HCT116 (cell line): ENCODE results near the gene FCRLB. TPM values are rescaled to one million over a fixed set of nuclear protein-coding genes. Genes with fewer than 3 reads are reported as not detected.

Experiments used
- ATAC-seq: fragments of 200-7000 bp; cut with Tn5 transposase; 2 replicates; pipeline ENCODE4 v1.9.1; 2020; ENCODE audit warnings: mild to moderate bottlenecking, moderate library complexity
- BruUV-seq: library from RNA; stranded (reverse); fragments of 400-500 nt; replicated peaks from 2 replicates; lab custom pipeline; 2021; lab: Mats Ljungman, UMichigan
- CTCF ChIA-PET: fragments of 300-600 bp; sonication (Branson Sonifier 250); formaldehyde crosslinking; loops from one replicate; lab custom pipeline; 2021; ENCODE audit warnings: antibody characterized with exemption; lab: Charles Lee
- POLR2A ChIA-PET: fragments of 300-600, 350-600 bp; sonication (Branson Sonifier 250); formaldehyde crosslinking; loops from one replicate; lab custom pipeline; 2021; ENCODE audit warnings: antibody characterized with exemption; lab: Charles Lee
- RAD21 ChIA-PET, 2 experiments: fragments of 300-600 bp; sonication (Branson Sonifier 250); formaldehyde crosslinking; loops; one replicate each; lab custom pipeline; 2023; ENCODE audit warnings: low total read pairs in 2 of 2; ENCODE audit not compliant: uncharacterized antibody in 2 of 2, unreplicated experiment in 2 of 2, low non-redundant PET in 1 of 2; lab: Charles Lee
- DNase-seq: peaks from one replicate; pipeline ENCODE4 v3.0.0-alpha.2; 2010; ENCODE audit warnings: low read depth, low spot score
- H2AFZ ChIP-seq: fragments of 200-600 bp; shearing (Covaris generic), sonication (generic); 2 replicates; pipeline ENCODE4 v1.6.1; 2017; ENCODE audit warnings: low read depth, mixed run types, mixed read lengths, antibody characterized with exemption, low read length; ENCODE audit not compliant: poor library complexity, severe bottlenecking
- H3K27ac ChIP-seq: 2 replicates; pipeline ENCODE4 v1.5.1; 2012; ENCODE audit warnings: low read depth, low read length
- H3K27me3 ChIP-seq: fragments of 200-600 bp; sonication (generic); 2 replicates; pipeline ENCODE4 v1.6.1; 2016; ENCODE audit warnings: mixed run types, low read length, mixed read lengths; ENCODE audit not compliant: insufficient read depth
- H3K36me3 ChIP-seq, 2 experiments: fragments of 200-500 bp in 1 of 2; fragments of 200-600 bp in 1 of 2; sonication (Bioruptor generic) in 1 of 2; sonication (generic) in 1 of 2; 2 replicates each; pipeline versions ENCODE4 v1.5.1 to v1.6.1; 2014 to 2016; ENCODE audit warnings: low read length in 2 of 2, inconsistent platforms in 1 of 2, mixed read lengths in 1 of 2, mixed run types in 1 of 2; ENCODE audit not compliant: insufficient read depth in 2 of 2, control insufficient read depth in 1 of 2
- H3K4me1 ChIP-seq, 2 experiments: fragments of 200-600 bp in 1 of 2; sonication (generic) in 1 of 2; 2 replicates each; pipeline versions ENCODE4 v1.5.1 to v1.6.1; 2012 to 2017; ENCODE audit warnings: low read length in 2 of 2, inconsistent platforms in 1 of 2, mild to moderate bottlenecking in 1 of 2, mixed read lengths in 1 of 2, mixed run types in 1 of 2, moderate library complexity in 1 of 2; ENCODE audit not compliant: insufficient read depth in 2 of 2, control insufficient read depth in 1 of 2
- H3K4me2 ChIP-seq: fragments of 200-600 bp; sonication (generic); 2 replicates; pipeline ENCODE4 v1.6.1; 2017; ENCODE audit warnings: mixed run types, low read length, mixed read lengths
- H3K4me3 ChIP-seq, 2 experiments: fragments of 200-600 bp in 1 of 2; sonication (generic) in 1 of 2; replicated peaks in 1 of 2; 2 replicates each; pipeline ENCODE4 v1.5.1; 2011 to 2016; ENCODE audit warnings: low read length in 2 of 2, control low read depth in 1 of 2, low read depth in 1 of 2, mild to moderate bottlenecking in 1 of 2, mixed read lengths in 1 of 2, mixed run types in 1 of 2
- H3K79me2 ChIP-seq: fragments of 200-600 bp; sonication (generic); 2 replicates; pipeline ENCODE4 v1.6.1; 2017; ENCODE audit warnings: mild to moderate bottlenecking, mixed run types, low read length, moderate library complexity, mixed read lengths; ENCODE audit not compliant: insufficient read depth
- H3K9ac ChIP-seq: fragments of 200-600 bp; sonication (generic); 2 replicates; pipeline ENCODE4 v1.6.1; 2016; ENCODE audit warnings: low read length, mixed read lengths
- H3K9me2 ChIP-seq: fragments of 200-600 bp; sonication (generic), shearing (Covaris generic); 2 replicates; pipeline ENCODE4 v1.6.1; 2017; ENCODE audit warnings: mixed run types, mild to moderate bottlenecking, moderate library complexity; ENCODE audit not compliant: insufficient read depth
- H3K9me3 ChIP-seq, 2 experiments: fragments of 200-500 bp in 1 of 2; fragments of 200-600 bp in 1 of 2; sonication (Bioruptor generic) in 1 of 2; sonication (generic) in 1 of 2; 2 replicates each; pipeline ENCODE4 v1.6.1; 2014 to 2017; ENCODE audit warnings: low read length in 2 of 2, mixed read lengths in 2 of 2, inconsistent platforms in 1 of 2, low read depth in 1 of 2, mild to moderate bottlenecking in 1 of 2, mixed run types in 1 of 2, moderate library complexity in 1 of 2; ENCODE audit not compliant: control insufficient read depth in 1 of 2, insufficient read depth in 1 of 2
- H4K20me1 ChIP-seq: fragments of 200-600 bp; sonication (generic), shearing (Covaris generic); 2 replicates; pipeline ENCODE4 v1.6.1; 2017; ENCODE audit warnings: mixed run types, mild to moderate bottlenecking, moderate library complexity; ENCODE audit not compliant: insufficient read depth
- CBX3 ChIP-seq: IDR thresholded peaks from 2 replicates; pipeline ENCODE4 v1.6.1; 2012; ENCODE audit warnings: low read depth
- ELF1 ChIP-seq: IDR thresholded peaks from 2 replicates; pipeline ENCODE4 v1.6.1; 2012; ENCODE audit warnings: low read depth, borderline replicate concordance
- EZH2 ChIP-seq: fragments of 200-600 bp; sonication (generic); IDR thresholded peaks from 2 replicates; pipeline ENCODE4 v1.6.1; 2017; ENCODE audit warnings: antibody characterized with exemption, mixed run types
- JUND ChIP-seq: IDR thresholded peaks from 2 replicates; pipeline ENCODE4 v1.6.1; 2012
- MAX ChIP-seq: IDR thresholded peaks from 2 replicates; pipeline ENCODE4 v1.6.1; 2012
- POLR2AphosphoS5 ChIP-seq: IDR thresholded peaks from 2 replicates; pipeline ENCODE4 v1.6.1; 2011; ENCODE audit warnings: mild to moderate bottlenecking, low read depth, low read length, moderate library complexity
- RAD21 ChIP-seq: IDR thresholded peaks from 2 replicates; pipeline ENCODE4 v1.6.1; 2012; ENCODE audit warnings: low read depth, mild to moderate bottlenecking
- SIN3A ChIP-seq: IDR thresholded peaks from 2 replicates; pipeline ENCODE4 v1.6.1; 2012; ENCODE audit warnings: low read depth
- SP1 ChIP-seq: IDR thresholded peaks from 2 replicates; pipeline ENCODE4 v1.6.1; 2012; ENCODE audit warnings: low read depth
- TCF7L2 ChIP-seq: IDR thresholded peaks from 2 replicates; pipeline ENCODE4 v1.7.0; 2011; ENCODE audit warnings: borderline replicate concordance, inconsistent platforms; ENCODE audit not compliant: insufficient read depth, insufficient read length; ENCODE audit errors: extremely low read depth
- ZBTB33 ChIP-seq: IDR thresholded peaks from 2 replicates; pipeline ENCODE4 v1.6.1; 2011; ENCODE audit warnings: mild to moderate bottlenecking, low read length, moderate library complexity; ENCODE audit not compliant: insufficient replicate concordance; ENCODE audit errors: extremely low read depth
- intact Hi-C: fragments of 100-400 bp; cut with micrococcal nuclease; formaldehyde crosslinking; loops from 2 replicates; pipeline ENCODE4 v1.10.0; 2022
- total RNA-seq: library from RNA; stranded (reverse); gene quantifications from one replicate; pipeline ENCODE4 v1.2.1, GENCODE V29; 2021; ENCODE audit not compliant: unreplicated experiment

The FCRLB gene
- total RNA-seq, 1 experiment from 2014 or later = 1.0 TPM

GRCh38 chr1:161705537-161705936, 15.8 kb upstream of the FCRLB start:
- no peaks in the 10 kb centered on the region for H3K9me3 ChIP-seq
- H3K4me2 ChIP-seq = no peak overlapping the region
- H3K4me3 ChIP-seq = no peak overlapping the region
- peaks cover 0 to 11% of the 10 kb centered on the region in 2 experiments; a peak in 2 of 4 replicates for H3K4me1 ChIP-seq
- no peak overlapping the region for H3K27ac ChIP-seq
- no peaks in the 10 kb centered on the region for H3K79me2 ChIP-seq
- no peak overlapping the region for H2AFZ ChIP-seq
- ChIA-PET CTCF (no interaction called here), RAD21 (no interaction called here), POLR2A (no interaction called here)
- no peak overlapping the region for H3K9ac ChIP-seq
- H4K20me1 ChIP-seq = no peaks in the 10 kb centered on the region
- H3K36me3 ChIP-seq = no peaks in the 10 kb centered on the region
- no peaks in the 10 kb centered on the region for H3K9me2 ChIP-seq
- no peak for TF ChIP-seq JUND
- no peak for TF ChIP-seq POLR2AphosphoS5
- TF ChIP-seq ZBTB33 = no peak
- no peak for TF ChIP-seq RAD21
- no peak for TF ChIP-seq EZH2
- TF ChIP-seq CBX3 = no peak
- no peak for TF ChIP-seq TCF7L2
- no peak for TF ChIP-seq SIN3A
- no peak for TF ChIP-seq MAX
- no peak for TF ChIP-seq ELF1
- TF ChIP-seq SP1 = no peak
- intact Hi-C loops = no loop called here
- H3K27me3 ChIP-seq = no peaks in the 10 kb centered on the region
- no TSS peak for BruUV-seq
- DNase-seq = no peak
- ATAC-seq = no peak
